Measurements from ENCODE around the gene FNIP1. TPM values are rescaled to one million over a fixed set of nuclear protein-coding genes. Genes with fewer than 3 reads are reported as not detected.

The FNIP1 gene
- total and polyA plus RNA-seq, 2 of the 8 experiments (the other 6 are each of a cell fraction or from before 2014, with no cell fraction given): 3.5 to 17.3 TPM

DNA sequence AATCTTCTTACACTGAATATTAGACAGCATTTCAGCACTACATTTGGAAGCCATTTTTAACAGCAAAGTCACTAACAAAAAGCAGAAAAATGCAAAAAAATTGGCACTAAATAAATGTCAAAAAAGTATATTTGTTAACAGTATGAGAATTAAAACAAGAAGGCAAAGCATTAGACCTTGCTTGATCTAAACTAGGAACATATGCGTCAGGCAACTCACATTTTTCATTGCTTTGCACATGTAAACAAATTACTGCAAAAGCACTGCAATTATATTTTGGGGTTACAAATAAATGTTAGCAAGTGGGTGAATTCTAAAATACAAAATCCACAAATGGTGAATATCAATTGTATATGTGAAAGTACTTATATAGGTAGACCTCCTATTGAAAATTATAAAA lies 112.8 kb downstream of the FNIP1 start:
- Histone ChIP-seq H3K23me2 (ENCODE audit: low read depth, low read length) (no peaks in the 10 kb centered on the region), H3K27ac (ENCODE audit: low read depth, low read length) (no peak overlapping the region), H3K23ac (ENCODE audit: insufficient read length) (no peak overlapping the region), H3K79me1 (ENCODE audit: low read depth, low read length) (no peaks in the 10 kb centered on the region), H3K18ac (ENCODE audit: extremely low read depth, low read length) (no peak overlapping the region), H4K91ac (replicated peaks; ENCODE audit: insufficient read length, low read length) (no peak overlapping the region), H3K4me2 (ENCODE audit: insufficient read depth in 1 of 2, low read depth in 2 of 2, low read length in 2 of 2) (no peak overlapping the region), H2BK12ac (ENCODE audit: low read depth, low read length) (no peak overlapping the region), H3K36me3 (ENCODE audit: control insufficient read depth in 2 of 4, insufficient read depth in 4 of 4, low read length in 3 of 4) (peaks cover 0 to 3% (median 0%) of the 10 kb centered on the region in 4 experiments; a peak in 2 of 8 replicates), H4K5ac (ENCODE audit: insufficient read length, low read depth, low read length) (no peak overlapping the region), H3K27me3 (replicated peaks in 1 of 4; ENCODE audit: control insufficient read depth in 3 of 4, extremely low read depth in 1 of 4, insufficient read depth in 3 of 4, low read length in 3 of 4) (no peaks in the 10 kb centered on the region), H2BK120ac (replicated peaks; ENCODE audit: low read depth, low read length) (no peak overlapping the region), H2BK20ac (ENCODE audit: low read length) (no peak overlapping the region), H3K4ac (replicated peaks; ENCODE audit: insufficient read length, low read depth, low read length) (no peak overlapping the region), H3K14ac (ENCODE audit: insufficient read length) (no peak overlapping the region), H3K56ac (replicated peaks; ENCODE audit: insufficient read length, low read depth, low read length) (no peak overlapping the region), H3K4me3 (ENCODE audit: extremely low read depth in 1 of 4, insufficient read depth in 2 of 4, low read depth in 3 of 4, low read length in 4 of 4) (no peak overlapping the region), H4K20me1 (replicated peaks in 1 of 2; ENCODE audit: control insufficient read depth in 1 of 2, insufficient read depth in 2 of 2, low read length in 2 of 2) (no peaks in the 10 kb centered on the region), H2BK5ac (ENCODE audit: low read depth, low read length) (no peak overlapping the region), H2AK5ac (ENCODE audit: low read depth, low read length) (no peak overlapping the region), H3K4me1 (replicated peaks in 1 of 4; ENCODE audit: control insufficient read depth in 3 of 4, insufficient read depth in 4 of 4, low read length in 3 of 4) (no peaks in the 10 kb centered on the region), H4K8ac (ENCODE audit: extremely low read depth, insufficient read depth, low read length) (no peak overlapping the region), H3K9me3 (ENCODE audit: insufficient read depth in 2 of 2, low read depth in 1 of 2, low read length in 1 of 2) (no peaks in the 10 kb centered on the region), H2AFZ (ENCODE audit: low read length) (no peak overlapping the region), H3K9ac (replicated peaks in 1 of 4; ENCODE audit: extremely low read depth in 1 of 4, low read depth in 3 of 4, low read length in 3 of 4) (no peak overlapping the region), H3K79me2 (ENCODE audit: control insufficient read depth in 1 of 2, insufficient read depth in 2 of 2, low read length in 2 of 2) (no peaks in the 10 kb centered on the region), H2BK15ac (ENCODE audit: low read length) (no peak overlapping the region)
- WGBS, 2 experiments (ENCODE audit: extremely low coverage in 1 of 2, insufficient coverage in 1 of 2, insufficient read length in 1 of 2, insufficient replicate concordance in 2 of 2, low coverage in 1 of 2, low lambda C conversion rate in 2 of 2, missing lambda C conversion rate in 1 of 2): 90% methylated on average over 1 of the region's 1 CpG; no CpG with 5 or more reads in 1 of the 2 experiments
- DNase-seq (ENCODE audit: low read depth in 1 of 2, low spot score in 2 of 2): no peak
- ChIA-PET POLR2A (ENCODE audit: partially characterized antibody) (no interaction called here), CTCF (ENCODE audit: partially characterized antibody) (no interaction called here)
- no peak for FAIRE-seq
- TF ChIP-seq RFX5 (IDR thresholded peaks at IDR 0.05; ENCODE audit: borderline replicate concordance, low read depth, low read length): no peak
- TF ChIP-seq EGR1 (IDR thresholded peaks at IDR 0.05; ENCODE audit: borderline replicate concordance, low read depth, low read length): no peak
- TF ChIP-seq SP4 (IDR thresholded peaks at IDR 0.05; ENCODE audit: low read length): no peak
- TF ChIP-seq KDM4A (IDR thresholded peaks at IDR 0.05; ENCODE audit: low read depth, low read length, severe bottlenecking): no peak
- TF ChIP-seq BRCA1 (IDR thresholded peaks at IDR 0.05; ENCODE audit: low read depth, low read length): no peak
- no peak for TF ChIP-seq JUN (IDR thresholded peaks at IDR 0.05; ENCODE audit: low read depth, low read length)
- TF ChIP-seq YY1 (IDR thresholded peaks at IDR 0.05; ENCODE audit: low read depth, low read length): no peak
- no peak for TF ChIP-seq TEAD4 (IDR thresholded peaks at IDR 0.05; ENCODE audit: low read depth, low read length)
- no peak for TF ChIP-seq RXRA (IDR thresholded peaks at IDR 0.05; ENCODE audit: insufficient read depth, low read depth, low read length)
- no peak for TF ChIP-seq SIX5 (IDR thresholded peaks at IDR 0.05; ENCODE audit: low read depth, low read length)
- no peak for TF ChIP-seq CBX8 (IDR thresholded peaks at IDR 0.05; ENCODE audit: borderline replicate concordance, low read depth, low read length)
